Subcutaneous abdominal adipose tissue (tissue), 5 donors: ENCODE results near the gene RMND5B.

Experiments
- H3K27ac ChIP-seq: one replicate; pipeline ENCODE4 v1.7.0; 2013; ENCODE audit warnings: low read depth, mild to moderate bottlenecking, inconsistent platforms, low read length, moderate library complexity
- H3K27me3 ChIP-seq, 5 donors: one replicate each; pipeline ENCODE4 v1.7.0; 2013; ENCODE audit warnings: low read length in 5 of 5, inconsistent platforms in 1 of 5; ENCODE audit not compliant: control insufficient read depth in 5 of 5, insufficient read depth in 4 of 5
- H3K36me3 ChIP-seq, 5 donors: one replicate each; pipeline ENCODE4 v1.7.0; 2013; ENCODE audit warnings: low read length in 5 of 5; ENCODE audit not compliant: control insufficient read depth in 5 of 5, insufficient read depth in 5 of 5
- H3K4me1 ChIP-seq, 5 donors: one replicate each; pipeline ENCODE4 v1.7.0; 2013; ENCODE audit warnings: low read length in 5 of 5, mild to moderate bottlenecking in 3 of 5, moderate library complexity in 1 of 5; ENCODE audit not compliant: control insufficient read depth in 5 of 5, insufficient read depth in 5 of 5
- H3K4me3 ChIP-seq, 5 donors: one replicate each; pipeline ENCODE4 v1.7.0; 2013; ENCODE audit warnings: low read length in 5 of 5, low read depth in 1 of 5
- H3K9ac ChIP-seq, 5 donors: one replicate each; pipeline ENCODE4 v1.7.0; 2013; ENCODE audit warnings: low read length in 5 of 5, mild to moderate bottlenecking in 4 of 5, moderate library complexity in 3 of 5
- H3K9me3 ChIP-seq, 5 donors: one replicate each; pipeline ENCODE4 v1.7.0; 2013; ENCODE audit warnings: low read length in 5 of 5; ENCODE audit not compliant: control insufficient read depth in 5 of 5
- donor health status: healthy.
- donor health status: healthy.
- donor health status: healthy.
- donor health status: healthy.
- donor health status: healthy.

The RMND5B gene

DNA sequence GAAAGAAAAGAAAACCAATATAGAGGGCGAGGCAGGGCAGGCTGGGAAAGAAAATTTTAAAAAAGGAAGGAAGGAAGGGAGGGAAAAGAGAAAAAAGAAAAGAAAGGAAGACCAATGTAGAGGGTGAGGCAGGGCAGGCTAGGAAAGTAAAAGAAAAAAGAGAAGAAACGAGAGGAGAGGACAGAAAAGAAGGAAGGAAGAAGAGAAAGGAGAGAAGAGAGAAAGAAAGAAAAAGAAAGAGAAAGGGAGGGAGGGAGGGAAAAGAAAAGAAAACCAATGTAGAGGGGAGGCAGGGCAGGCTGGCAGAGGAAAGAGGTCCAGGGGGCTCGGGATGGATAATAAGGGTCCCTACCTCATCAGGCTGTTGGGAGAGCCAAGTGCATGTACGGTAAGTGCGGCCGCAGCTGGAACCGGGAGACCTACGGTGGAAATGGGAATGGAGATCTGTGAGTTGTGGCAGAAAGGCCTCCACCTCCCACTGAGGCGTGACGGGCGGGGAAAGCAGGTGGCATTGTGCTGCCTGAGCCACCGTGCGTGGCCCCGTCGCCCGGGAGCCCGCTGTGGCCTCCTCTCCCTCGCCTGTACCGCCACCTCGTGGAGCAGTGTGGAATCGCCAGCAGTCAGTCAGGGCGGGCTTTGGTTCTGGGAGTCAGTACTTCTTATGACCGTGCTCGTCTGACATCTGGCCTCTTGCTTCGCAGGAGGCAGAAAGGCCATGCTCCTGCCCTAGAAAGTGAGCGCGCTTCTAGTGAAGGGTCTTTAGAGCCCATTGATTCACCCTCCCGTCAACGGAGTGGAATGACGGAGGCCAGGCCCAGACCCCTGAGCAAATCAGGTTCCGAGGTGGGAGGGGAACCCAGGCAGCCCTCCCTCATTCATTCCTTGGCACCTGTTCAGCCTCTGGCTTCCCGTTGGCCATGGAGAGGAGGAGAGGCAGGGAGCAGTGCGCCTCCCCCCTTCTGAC, 33.2 kb downstream of the RMND5B start:
- H3K27ac ChIP-seq, result no peak overlapping the region
- peaks cover 0 to 7% (median 6%) of the 10 kb centered on the region in 5 donors for H3K4me1 ChIP-seq
- peaks cover 11 to 21% (median 17%) of the 10 kb centered on the region in 5 donors for H3K27me3 ChIP-seq
- H3K4me3 ChIP-seq, result peak overlapping the region in 3 of 5 donors; percentile 13 to 47 (median 23)
- H3K9me3 ChIP-seq, result no peaks in the 10 kb centered on the region
- no peak overlapping the region for H3K9ac ChIP-seq
- no peaks in the 10 kb centered on the region for H3K36me3 ChIP-seq

GRCh38 chr5:178165581-178165980, 34.8 kb downstream of the RMND5B start:
- H3K4me3 ChIP-seq, result no peak overlapping the region
- H3K27ac ChIP-seq, result no peak overlapping the region
- H3K9ac ChIP-seq, result no peak overlapping the region
- no peaks in the 10 kb centered on the region for H3K36me3 ChIP-seq
- peaks cover 11 to 21% (median 17%) of the 10 kb centered on the region in 5 donors for H3K27me3 ChIP-seq
- peaks cover 0 to 7% (median 6%) of the 10 kb centered on the region in 5 donors for H3K4me1 ChIP-seq
- H3K9me3 ChIP-seq, result no peaks in the 10 kb centered on the region

GRCh38 chr5:178170455-178170854, 39.6 kb downstream of the RMND5B start:
- no peaks in the 10 kb centered on the region for H3K36me3 ChIP-seq
- no peak overlapping the region for H3K4me3 ChIP-seq
- H3K9ac ChIP-seq, result no peak overlapping the region
- no peak overlapping the region for H3K27ac ChIP-seq
- no peaks in the 10 kb centered on the region for H3K9me3 ChIP-seq
- H3K4me1 ChIP-seq, result no peaks in the 10 kb centered on the region
- H3K27me3 ChIP-seq, result peaks cover 0 to 8% (median 5%) of the 10 kb centered on the region in 5 donors

DNA sequence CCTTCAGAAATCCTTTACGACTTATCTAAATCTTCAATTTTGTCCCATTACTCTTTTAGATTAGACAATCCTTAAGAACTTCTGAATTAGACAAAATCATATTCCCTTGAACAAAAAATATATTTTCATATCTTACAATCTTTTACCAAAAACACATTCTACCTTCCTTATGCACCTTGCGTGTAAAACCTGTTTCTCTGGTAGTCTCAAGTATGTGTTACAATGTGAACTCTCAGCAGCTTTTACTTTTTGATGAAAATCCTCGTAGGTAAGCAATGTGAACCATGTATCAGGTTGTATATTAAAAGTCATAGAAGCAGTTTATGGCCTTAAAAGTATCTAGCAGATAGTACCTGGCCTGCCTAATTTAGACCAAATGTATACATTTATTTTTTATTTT, 43.6 kb downstream of the RMND5B start:
- H3K4me1 ChIP-seq, result no peaks in the 10 kb centered on the region
- peaks cover 0 to 2% (median 0%) of the 10 kb centered on the region in 5 donors for H3K9me3 ChIP-seq
- peaks cover 0 to under 1% (median 0%) of the 10 kb centered on the region in 5 donors for H3K27me3 ChIP-seq
- H3K27ac ChIP-seq, result no peak overlapping the region
- no peak overlapping the region for H3K9ac ChIP-seq
- H3K36me3 ChIP-seq, result no peaks in the 10 kb centered on the region
- no peak overlapping the region for H3K4me3 ChIP-seq

- Histone ChIP-seq H3K4me3 (no peak overlapping the region), H3K9ac (no peak overlapping the region), H3K27me3 (peaks cover 0 to 10% (median 2%) of the 10 kb centered on the region in 5 donors), H3K4me1 (no peaks in the 10 kb centered on the region), H3K27ac (no peak overlapping the region), H3K36me3 (no peaks in the 10 kb centered on the region), H3K9me3 (peaks cover 0 to 3% (median 0%) of the 10 kb centered on the region in 5 donors)
These were observed 46.0 kb downstream of the RMND5B start for GRCh38 chr5:178176791-178177190.

DNA sequence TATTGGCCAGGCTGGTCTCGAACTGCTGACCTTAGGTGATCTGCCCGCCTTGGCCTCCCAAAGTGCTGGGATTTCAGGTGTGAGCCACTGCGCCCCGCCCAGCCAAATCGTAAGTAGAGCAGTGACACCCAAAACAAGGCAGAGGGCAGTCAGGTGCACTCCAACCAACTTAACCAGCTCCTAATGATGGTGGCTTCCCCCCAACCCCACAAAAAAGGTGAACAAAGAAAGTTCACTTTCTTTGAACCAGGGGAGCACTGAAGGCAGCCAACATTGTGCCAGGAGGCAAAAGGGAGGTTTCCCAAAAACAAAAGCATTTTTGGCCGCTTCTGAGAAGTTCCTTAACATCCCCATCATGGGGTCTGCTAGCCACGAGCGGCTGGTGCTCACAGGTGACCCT, 46.8 kb downstream of the RMND5B start:
- Histone ChIP-seq H3K36me3 (no peaks in the 10 kb centered on the region), H3K4me3 (no peak overlapping the region), H3K27ac (no peak overlapping the region), H3K9me3 (peaks cover 0 to 3% (median 0%) of the 10 kb centered on the region in 5 donors), H3K9ac (no peak overlapping the region), H3K4me1 (no peaks in the 10 kb centered on the region), H3K27me3 (peaks cover 0 to 10% (median 2%) of the 10 kb centered on the region in 5 donors)

DNA sequence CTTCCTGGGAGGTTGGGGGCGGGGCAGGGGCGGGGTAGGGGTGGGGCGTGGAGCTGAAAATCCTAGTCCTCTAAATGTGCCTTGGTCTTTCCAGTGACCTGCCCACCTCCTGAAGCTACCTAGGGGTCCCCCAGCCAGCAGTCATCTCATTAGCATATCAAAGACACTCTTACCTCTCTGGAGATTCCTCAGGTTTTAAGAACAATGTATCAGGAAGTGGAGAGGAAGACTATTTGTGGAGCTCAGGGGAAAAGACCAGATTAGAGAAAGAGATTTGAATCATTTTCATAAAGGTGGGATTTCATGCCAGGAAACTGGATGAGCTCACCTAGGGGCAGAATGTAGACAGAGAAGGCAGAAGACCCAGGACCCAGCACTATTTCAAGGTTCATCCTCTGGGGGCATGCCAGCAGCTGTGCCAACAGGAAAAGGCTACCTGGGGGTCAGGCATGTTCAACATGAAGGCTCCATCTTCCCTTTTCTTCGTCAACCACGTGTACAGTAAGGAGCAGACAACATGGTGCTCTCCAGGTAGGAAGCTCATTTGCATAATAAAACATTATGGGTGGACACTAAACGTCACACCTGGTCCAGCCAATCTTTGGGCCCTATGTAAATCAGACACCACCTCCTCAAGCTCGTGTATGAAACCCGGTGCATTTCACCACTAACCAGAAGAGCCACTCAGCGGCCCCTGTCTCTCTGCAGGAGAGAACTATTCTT, 49.5 kb downstream of the RMND5B start:
- no peak overlapping the region for H3K27ac ChIP-seq
- no peaks in the 10 kb centered on the region for H3K4me1 ChIP-seq
- H3K27me3 ChIP-seq, result peaks cover 0 to 10% (median 2%) of the 10 kb centered on the region in 5 donors
- H3K9ac ChIP-seq, result no peak overlapping the region
- H3K9me3 ChIP-seq, result peaks cover 0 to 3% (median 0%) of the 10 kb centered on the region in 5 donors
- H3K36me3 ChIP-seq, result no peaks in the 10 kb centered on the region
- no peak overlapping the region for H3K4me3 ChIP-seq

GRCh38 chr5:178182158-178182876, 51.5 kb downstream of the RMND5B start:
- H3K4me3 ChIP-seq, result no peak overlapping the region
- no peaks in the 10 kb centered on the region for H3K4me1 ChIP-seq
- peaks cover 0 to 3% (median 0%) of the 10 kb centered on the region in 5 donors for H3K9me3 ChIP-seq
- no peaks in the 10 kb centered on the region for H3K36me3 ChIP-seq
- no peak overlapping the region for H3K27ac ChIP-seq
- H3K27me3 ChIP-seq, result peaks cover 0 to 10% (median 2%) of the 10 kb centered on the region in 5 donors
- no peak overlapping the region for H3K9ac ChIP-seq

GRCh38 chr5:178186427-178186826, 55.6 kb downstream of the RMND5B start:
- no peak overlapping the region for H3K4me3 ChIP-seq
- peaks cover 0 to 2% (median 0%) of the 10 kb centered on the region in 5 donors for H3K27me3 ChIP-seq
- no peak overlapping the region for H3K9ac ChIP-seq
- H3K36me3 ChIP-seq, result no peaks in the 10 kb centered on the region
- no peak overlapping the region for H3K27ac ChIP-seq
- no peaks in the 10 kb centered on the region for H3K9me3 ChIP-seq
- H3K4me1 ChIP-seq, result no peaks in the 10 kb centered on the region
